Osteoblast (primary cell): Measurements from ENCODE around the gene ADAMTS14. TPM values are rescaled to one million over a fixed set of nuclear protein-coding genes. Genes with fewer than 3 reads are reported as not detected.

Experiments
- DNase-seq: peaks from one replicate; pipeline ENCODE4 v3.0.0; 2011; ENCODE audit warnings: low spot score, mixed read lengths; ENCODE audit not compliant: insufficient read length; ENCODE audit errors: missing footprints
- H2AFZ ChIP-seq: 2 replicates; pipeline ENCODE4 v1.6.0; 2011; ENCODE audit warnings: mild to moderate bottlenecking, low read length
- H3K27ac ChIP-seq: 2 replicates; pipeline ENCODE4 v1.5.1; 2011; ENCODE audit warnings: mild to moderate bottlenecking, low read depth, low read length, moderate library complexity
- H3K27me3 ChIP-seq: 2 replicates; pipeline ENCODE4 v1.6.0; 2012; ENCODE audit warnings: mild to moderate bottlenecking, control low read depth, inconsistent platforms, low read length, moderate library complexity; ENCODE audit not compliant: insufficient read depth
- H3K36me3 ChIP-seq: 2 replicates; pipeline ENCODE4 v1.5.1; 2011; ENCODE audit warnings: mild to moderate bottlenecking, low read length, control low read depth, moderate library complexity; ENCODE audit not compliant: insufficient read depth
- H3K4me1 ChIP-seq: 2 replicates; pipeline ENCODE4 v1.5.1; 2011; ENCODE audit warnings: mild to moderate bottlenecking, low read length, control low read depth, moderate library complexity; ENCODE audit not compliant: insufficient read depth
- H3K4me2 ChIP-seq: 2 replicates; pipeline ENCODE4 v1.6.0; 2011; ENCODE audit warnings: mild to moderate bottlenecking, low read length; ENCODE audit not compliant: insufficient read depth
- H3K4me3 ChIP-seq: fragments of 200-600 bp; sonication (generic); 3 replicates; pipeline ENCODE4 v1.5.1; 2012; ENCODE audit warnings: mild to moderate bottlenecking, low read length, inconsistent platforms; ENCODE audit not compliant: insufficient read depth
- H3K79me2 ChIP-seq: 2 replicates; pipeline ENCODE4 v1.6.0; 2012; ENCODE audit warnings: mild to moderate bottlenecking, low read length, control low read depth, inconsistent platforms; ENCODE audit not compliant: insufficient read depth
- H3K9me3 ChIP-seq: 2 replicates; pipeline ENCODE4 v1.5.1; 2011; ENCODE audit warnings: low read depth, low read length, control low read depth
- H4K20me1 ChIP-seq: 2 replicates; pipeline ENCODE4 v1.6.0; 2012; ENCODE audit warnings: mild to moderate bottlenecking, low read length, control low read depth; ENCODE audit not compliant: insufficient read depth
- total RNA-seq: library from RNA; depleted of rRNA; stranded (reverse); fragments of >200 nt; gene quantifications from 2 replicates; pipeline ENCODE4 v1.2.3, GENCODE V29; 2012
- TF ChIP-seq, protein P1 (sequence below): IDR thresholded peaks from 2 replicates; pipeline ENCODE4 v1.5.1; 2011; ENCODE audit warnings: mild to moderate bottlenecking, low read depth, low read length, moderate library complexity; ENCODE audit errors: extremely low read depth

Gene ADAMTS14
- total RNA-seq, 1 donor, result 2.9 TPM

DNA sequence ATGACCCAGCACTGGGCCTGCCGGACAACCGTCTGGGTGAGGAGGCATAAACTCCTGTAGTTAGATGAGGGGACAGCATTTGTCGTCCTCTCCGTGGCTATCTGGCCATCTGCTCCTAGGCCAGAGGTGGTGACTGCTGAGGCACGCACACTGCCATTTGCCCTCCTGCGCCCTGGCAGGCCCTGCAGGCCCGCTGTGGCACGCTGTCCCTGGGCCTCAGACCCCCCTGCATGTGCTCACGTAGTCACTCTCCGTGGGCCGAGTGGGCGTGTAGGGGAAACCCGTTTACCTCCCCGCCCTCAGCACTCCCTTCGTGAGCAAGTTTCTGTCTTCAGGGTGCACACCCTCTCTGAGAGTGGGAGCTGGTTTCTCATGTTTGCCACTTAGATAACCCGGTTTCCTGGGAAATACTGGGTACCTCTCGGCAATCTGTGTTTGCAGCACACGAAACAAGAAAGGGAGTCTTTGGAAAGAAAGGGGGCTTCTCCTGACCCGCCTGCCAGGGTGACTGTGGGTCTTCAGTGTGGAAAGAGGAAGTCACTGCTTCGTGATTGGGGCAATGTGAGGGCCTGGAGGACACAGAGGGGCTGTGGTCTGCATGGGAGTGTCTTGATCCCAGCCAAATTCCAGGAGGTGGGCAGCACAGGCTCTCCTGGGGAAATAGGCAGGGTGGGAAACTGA, 10.8 kb downstream of the ADAMTS14 start:
- no peak overlapping the region for H3K4me2 ChIP-seq
- H3K79me2 ChIP-seq, result no peaks in the 10 kb centered on the region
- H3K27ac ChIP-seq, result no peak overlapping the region
- H3K9me3 ChIP-seq, result no peaks in the 10 kb centered on the region
- no peaks in the 10 kb centered on the region for H3K4me1 ChIP-seq
- no peaks in the 10 kb centered on the region for H3K36me3 ChIP-seq
- no peak overlapping the region for H3K4me3 ChIP-seq
- no peaks in the 10 kb centered on the region for H4K20me1 ChIP-seq
- no peaks in the 10 kb centered on the region for H3K27me3 ChIP-seq
- peak; percentile 78 for DNase-seq
- TF ChIP-seq, protein P1, sequence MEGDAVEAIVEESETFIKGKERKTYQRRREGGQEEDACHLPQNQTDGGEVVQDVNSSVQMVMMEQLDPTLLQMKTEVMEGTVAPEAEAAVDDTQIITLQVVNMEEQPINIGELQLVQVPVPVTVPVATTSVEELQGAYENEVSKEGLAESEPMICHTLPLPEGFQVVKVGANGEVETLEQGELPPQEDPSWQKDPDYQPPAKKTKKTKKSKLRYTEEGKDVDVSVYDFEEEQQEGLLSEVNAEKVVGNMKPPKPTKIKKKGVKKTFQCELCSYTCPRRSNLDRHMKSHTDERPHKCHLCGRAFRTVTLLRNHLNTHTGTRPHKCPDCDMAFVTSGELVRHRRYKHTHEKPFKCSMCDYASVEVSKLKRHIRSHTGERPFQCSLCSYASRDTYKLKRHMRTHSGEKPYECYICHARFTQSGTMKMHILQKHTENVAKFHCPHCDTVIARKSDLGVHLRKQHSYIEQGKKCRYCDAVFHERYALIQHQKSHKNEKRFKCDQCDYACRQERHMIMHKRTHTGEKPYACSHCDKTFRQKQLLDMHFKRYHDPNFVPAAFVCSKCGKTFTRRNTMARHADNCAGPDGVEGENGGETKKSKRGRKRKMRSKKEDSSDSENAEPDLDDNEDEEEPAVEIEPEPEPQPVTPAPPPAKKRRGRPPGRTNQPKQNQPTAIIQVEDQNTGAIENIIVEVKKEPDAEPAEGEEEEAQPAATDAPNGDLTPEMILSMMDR, result no peak
- H2AFZ ChIP-seq, result no peak overlapping the region

DNA sequence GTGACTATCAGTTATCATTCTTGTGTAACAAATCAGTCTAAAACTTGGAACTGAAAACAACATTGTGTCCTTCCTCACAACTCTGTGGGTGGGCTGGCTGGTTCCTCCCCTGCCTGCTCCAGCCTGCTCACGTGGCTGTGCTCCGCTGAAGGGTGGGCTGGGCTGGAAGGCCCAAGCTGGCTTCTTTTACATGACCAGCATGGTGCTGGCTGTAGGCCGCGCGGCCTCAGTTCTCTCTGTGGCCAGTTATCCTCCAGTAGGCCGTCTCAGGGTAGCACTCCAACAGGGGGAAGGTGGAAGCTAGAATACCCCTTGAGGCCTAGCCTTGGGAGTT, 11.3 kb downstream of the ADAMTS14 start:
- Histone ChIP-seq H2AFZ (no peak overlapping the region), H3K4me2 (no peak overlapping the region), H3K4me3 (no peak overlapping the region), H3K27me3 (no peaks in the 10 kb centered on the region), H3K4me1 (no peaks in the 10 kb centered on the region), H3K9me3 (no peaks in the 10 kb centered on the region), H4K20me1 (no peaks in the 10 kb centered on the region), H3K36me3 (no peaks in the 10 kb centered on the region), H3K79me2 (no peaks in the 10 kb centered on the region), H3K27ac (no peak overlapping the region)
- TF ChIP-seq, protein P1, result no peak
- peak; percentile 31 for DNase-seq

DNA sequence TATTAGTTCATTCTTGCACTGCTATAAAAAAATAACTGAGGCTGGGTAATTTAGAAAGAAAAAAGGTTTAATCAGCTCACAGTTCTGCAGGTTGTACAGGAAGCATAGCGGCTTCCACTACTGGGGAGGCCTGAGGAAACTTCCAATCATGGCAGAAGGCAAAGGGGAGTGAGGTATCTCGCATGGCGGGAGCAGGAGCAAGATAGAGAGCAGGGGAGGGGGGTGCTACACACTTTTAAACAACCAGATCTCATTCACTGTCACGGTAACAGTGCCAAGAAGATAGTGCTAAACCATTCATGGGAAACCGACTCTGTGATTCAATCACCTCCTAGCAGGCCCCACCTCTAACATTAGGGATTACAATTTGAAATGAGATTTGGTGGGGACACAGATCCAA, 11.6 kb downstream of the ADAMTS14 start:
- peak; percentile 73 for DNase-seq
- Histone ChIP-seq H3K36me3 (no peaks in the 10 kb centered on the region), H3K4me3 (no peak overlapping the region), H2AFZ (no peak overlapping the region), H3K79me2 (no peaks in the 10 kb centered on the region), H3K9me3 (no peaks in the 10 kb centered on the region), H3K27ac (no peak overlapping the region), H4K20me1 (no peaks in the 10 kb centered on the region), H3K4me1 (no peaks in the 10 kb centered on the region), H3K4me2 (no peak overlapping the region), H3K27me3 (no peaks in the 10 kb centered on the region)
- TF ChIP-seq, protein P1, result no peak

DNA sequence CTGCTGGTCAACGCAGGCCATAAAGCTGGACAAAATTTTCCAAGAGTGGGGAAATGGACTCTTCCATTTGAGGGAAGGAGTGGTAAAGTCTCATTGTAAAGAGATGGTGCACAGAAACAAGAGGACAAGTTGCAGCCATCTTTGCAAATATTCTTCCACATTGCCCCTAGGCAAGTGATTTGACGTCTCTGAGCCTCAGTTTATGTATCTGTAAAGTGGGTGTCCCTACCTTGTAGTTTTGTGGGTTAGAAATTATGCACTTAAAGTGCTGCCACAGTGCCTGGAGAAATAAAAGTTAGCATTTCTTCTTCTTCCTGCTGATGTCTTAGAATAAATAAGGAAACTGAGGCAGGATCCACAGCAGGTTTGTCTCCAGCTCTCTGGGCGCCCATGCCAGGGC, 12.1 kb downstream of the ADAMTS14 start:
- Histone ChIP-seq H3K27ac (no peak overlapping the region), H3K79me2 (no peaks in the 10 kb centered on the region), H3K4me3 (no peak overlapping the region), H3K36me3 (no peaks in the 10 kb centered on the region), H3K4me1 (no peaks in the 10 kb centered on the region), H3K9me3 (no peaks in the 10 kb centered on the region), H2AFZ (no peak overlapping the region), H3K27me3 (no peaks in the 10 kb centered on the region), H4K20me1 (no peaks in the 10 kb centered on the region), H3K4me2 (no peak overlapping the region)
- DNase-seq, result peak; percentile 38
- TF ChIP-seq, protein P1, result no peak
